ENCODE results near the gene PLPPR5. TPM values are rescaled to one million over a fixed set of nuclear protein-coding genes. Genes with fewer than 3 reads are reported as not detected.

Gene PLPPR5
- total and polyA plus RNA-seq, 2 of the 8 experiments (the other 6 are each of a cell fraction or from before 2014, with no cell fraction given): 1.9 to 5.6 TPM

- H2BK5ac ChIP-seq (ENCODE audit: low read depth, low read length): no peak overlapping the region
- no peak overlapping the region for H3K27ac ChIP-seq (ENCODE audit: low read depth, low read length)
- no peaks in the 10 kb centered on the region for H3K4me1 ChIP-seq (replicated peaks in 1 of 4; ENCODE audit: control insufficient read depth in 3 of 4, insufficient read depth in 4 of 4, low read length in 3 of 4)
- no peaks in the 10 kb centered on the region for H3K27me3 ChIP-seq (replicated peaks in 1 of 4; ENCODE audit: control insufficient read depth in 3 of 4, extremely low read depth in 1 of 4, insufficient read depth in 3 of 4, low read length in 3 of 4)
- no peak overlapping the region for H2BK15ac ChIP-seq (ENCODE audit: low read length)
- H3K79me1 ChIP-seq (ENCODE audit: low read depth, low read length): no peaks in the 10 kb centered on the region
- H4K5ac ChIP-seq (ENCODE audit: insufficient read length, low read depth, low read length): no peak overlapping the region
- H3K23me2 ChIP-seq (ENCODE audit: low read depth, low read length): no peaks in the 10 kb centered on the region
- H4K8ac ChIP-seq (ENCODE audit: extremely low read depth, insufficient read depth, low read length): no peak overlapping the region
- WGBS, 2 experiments (ENCODE audit: extremely low coverage in 1 of 2, insufficient coverage in 1 of 2, insufficient read length in 1 of 2, insufficient replicate concordance in 2 of 2, low coverage in 1 of 2, low lambda C conversion rate in 2 of 2, missing lambda C conversion rate in 1 of 2): 87% methylated on average over 4 of the region's 4 CpGs; no CpG with 5 or more reads in 1 of the 2 experiments
- no peak for DNase-seq (ENCODE audit: low read depth in 1 of 2, low spot score in 2 of 2)
- H3K18ac ChIP-seq (ENCODE audit: extremely low read depth, low read length): no peak overlapping the region
- no peak overlapping the region for H3K4me3 ChIP-seq (ENCODE audit: extremely low read depth in 1 of 4, insufficient read depth in 2 of 4, low read depth in 3 of 4, low read length in 4 of 4)
- H3K79me2 ChIP-seq (ENCODE audit: control insufficient read depth in 1 of 2, insufficient read depth in 2 of 2, low read length in 2 of 2): no peaks in the 10 kb centered on the region
- CTCF ChIA-PET (ENCODE audit: partially characterized antibody): interaction anchor here (0.8 kb wide), 1 partner anchor 111 kb away, joined by 3 read pairs; no protein-coding TSS in a partner anchor
- no peak overlapping the region for H3K23ac ChIP-seq (ENCODE audit: insufficient read length)
- H3K4me2 ChIP-seq (ENCODE audit: insufficient read depth in 1 of 2, low read depth in 2 of 2, low read length in 2 of 2): no peak overlapping the region
- H4K20me1 ChIP-seq (replicated peaks in 1 of 2; ENCODE audit: control insufficient read depth in 1 of 2, insufficient read depth in 2 of 2, low read length in 2 of 2): no peaks in the 10 kb centered on the region
- no peak overlapping the region for H2BK20ac ChIP-seq (ENCODE audit: low read length)
- no peak overlapping the region for H3K14ac ChIP-seq (ENCODE audit: insufficient read length)
- no peak overlapping the region for H4K91ac ChIP-seq (replicated peaks; ENCODE audit: insufficient read length, low read length)
- H2AK5ac ChIP-seq (ENCODE audit: low read depth, low read length): no peak overlapping the region
- no peak overlapping the region for H3K4ac ChIP-seq (replicated peaks; ENCODE audit: insufficient read length, low read depth, low read length)
- H2BK120ac ChIP-seq (replicated peaks; ENCODE audit: low read depth, low read length): no peak overlapping the region
- H3K56ac ChIP-seq (replicated peaks; ENCODE audit: insufficient read length, low read depth, low read length): no peak overlapping the region
- H2BK12ac ChIP-seq (ENCODE audit: low read depth, low read length): no peak overlapping the region
- POLR2A ChIA-PET (ENCODE audit: partially characterized antibody): no interaction called here
- H3K36me3 ChIP-seq (ENCODE audit: control insufficient read depth in 2 of 4, insufficient read depth in 4 of 4, low read length in 3 of 4): no peaks in the 10 kb centered on the region
- no peak overlapping the region for H3K9ac ChIP-seq (replicated peaks in 1 of 4; ENCODE audit: extremely low read depth in 1 of 4, low read depth in 3 of 4, low read length in 3 of 4)
- no peaks in the 10 kb centered on the region for H3K9me3 ChIP-seq (ENCODE audit: insufficient read depth in 2 of 2, low read depth in 1 of 2, low read length in 1 of 2)
- no peak overlapping the region for H2AFZ ChIP-seq (ENCODE audit: low read length)
- no peak for FAIRE-seq
- TF ChIP-seq JUND (IDR thresholded peaks at IDR 0.05; ENCODE audit: low read length) (no peak), TEAD4 (IDR thresholded peaks at IDR 0.05; ENCODE audit: low read depth, low read length) (no peak), NANOG (IDR thresholded peaks at IDR 0.05; ENCODE audit: insufficient read depth, low read depth, low read length, poor library complexity, severe bottlenecking) (no peak), MAFK (IDR thresholded peaks at IDR 0.05; ENCODE audit: low read depth, low read length) (no peak), SP4 (IDR thresholded peaks at IDR 0.05; ENCODE audit: low read length) (no peak), MAX (IDR thresholded peaks at IDR 0.05) (no peak), CHD1 (IDR thresholded peaks at IDR 0.05; ENCODE audit: low read depth, low read length) (no peak), CBX8 (IDR thresholded peaks at IDR 0.05; ENCODE audit: borderline replicate concordance, low read depth, low read length) (no peak), TBP (IDR thresholded peaks at IDR 0.05; ENCODE audit: low read depth, low read length) (no peak), BRCA1 (IDR thresholded peaks at IDR 0.05; ENCODE audit: low read depth, low read length) (no peak)
- TF ChIP-seq, protein P1, sequence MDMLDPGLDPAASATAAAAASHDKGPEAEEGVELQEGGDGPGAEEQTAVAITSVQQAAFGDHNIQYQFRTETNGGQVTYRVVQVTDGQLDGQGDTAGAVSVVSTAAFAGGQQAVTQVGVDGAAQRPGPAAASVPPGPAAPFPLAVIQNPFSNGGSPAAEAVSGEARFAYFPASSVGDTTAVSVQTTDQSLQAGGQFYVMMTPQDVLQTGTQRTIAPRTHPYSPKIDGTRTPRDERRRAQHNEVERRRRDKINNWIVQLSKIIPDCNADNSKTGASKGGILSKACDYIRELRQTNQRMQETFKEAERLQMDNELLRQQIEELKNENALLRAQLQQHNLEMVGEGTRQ (IDR thresholded peaks at IDR 0.05; ENCODE audit: low read length): no peak
Observed at GRCh38 chr1:98904684-98905083, 100.0 kb downstream of the PLPPR5 start.
